HG03442 (cell line): ENCODE data around the gene FGF9.

Source experiments
- ATAC-seq: cut with Tn5 transposase; IDR thresholded peaks from one replicate; pipeline ENCODE4 v1.9.1; 2021; ENCODE audit warnings: mild to moderate bottlenecking, moderate library complexity; ENCODE audit not compliant: unreplicated experiment

Gene FGF9

GRCh38 chr13:21752501-21752900, 81.6 kb downstream of the FGF9 start:
- ATAC-seq = no peak

- ATAC-seq = no peak
Observed at GRCh38 chr13:21753117-21753729, 82.3 kb downstream of the FGF9 start.
